ENCODE results near the gene ST14.

Gene ST14

DNA sequence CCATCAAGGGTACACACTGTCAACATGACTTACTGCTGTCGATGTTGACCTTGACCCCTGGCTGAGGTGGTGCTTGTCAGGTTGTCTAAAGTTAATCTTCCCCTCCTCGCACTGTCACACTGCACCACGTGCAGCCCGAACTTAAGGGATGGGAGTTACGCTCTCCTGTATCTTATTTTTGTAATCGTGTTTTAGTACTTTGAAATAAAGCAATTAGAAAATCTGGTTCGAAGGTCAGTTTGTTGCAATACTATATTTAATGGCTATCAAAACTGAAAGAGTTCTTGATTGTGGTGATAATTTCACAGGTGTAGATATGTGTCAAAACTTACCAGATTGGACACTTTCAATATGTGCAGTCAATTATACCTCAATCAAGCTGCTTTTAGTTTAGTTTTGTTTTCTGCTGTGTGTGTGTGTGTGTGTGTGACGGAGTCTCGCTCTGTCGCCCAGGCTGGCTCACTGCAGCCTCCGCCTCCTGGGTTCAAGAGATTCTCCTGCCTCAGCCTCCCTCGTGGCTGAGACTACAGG is 10.7 kb upstream of the ST14 start:
- DNase-seq (ENCODE audit: low read depth): no peak
- TF ChIP-seq CTCF (IDR thresholded peaks at IDR 0.05; ENCODE audit: control insufficient read depth, insufficient read depth, low read depth, low read length, missing control alignments): no peak

GRCh38 chr11:130150790-130151189 is 8.8 kb upstream of the ST14 start:
- no peak for DNase-seq (ENCODE audit: low read depth)
- no peak overlapping the region for H3K4me3 ChIP-seq (ENCODE audit: control insufficient read depth, low read depth, low read length)
- no peak for TF ChIP-seq CTCF (IDR thresholded peaks at IDR 0.05; ENCODE audit: control insufficient read depth, insufficient read depth, low read depth, low read length, missing control alignments)

More for the DNA sequence above, 10.7 kb upstream of the ST14 start:
- H3K4me3 ChIP-seq (ENCODE audit: control insufficient read depth, low read depth, low read length): no peak overlapping the region

DNA sequence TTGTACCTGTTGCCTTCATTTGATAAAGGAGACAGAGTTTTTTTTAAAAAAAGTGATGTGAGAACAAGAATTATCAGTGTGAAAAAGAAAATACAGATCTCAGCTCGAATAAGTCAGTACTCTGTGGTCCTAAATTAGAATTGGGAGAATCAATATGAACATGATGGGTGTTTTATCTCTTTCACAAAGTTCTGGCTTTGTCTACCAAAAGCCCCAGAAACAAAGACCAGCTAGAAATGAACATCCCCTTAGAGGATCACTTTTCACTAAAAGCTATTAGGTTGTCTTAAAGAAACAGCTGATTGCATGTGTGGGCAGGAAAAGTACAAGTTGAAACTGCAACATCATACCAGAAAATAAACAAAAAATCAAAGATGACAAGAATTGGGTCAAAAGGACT is 8.4 kb upstream of the ST14 start:
- no peak for TF ChIP-seq CTCF (IDR thresholded peaks at IDR 0.05; ENCODE audit: control insufficient read depth, insufficient read depth, low read depth, low read length, missing control alignments)
- DNase-seq (ENCODE audit: low read depth): no peak
- H3K4me3 ChIP-seq (ENCODE audit: control insufficient read depth, low read depth, low read length): no peak overlapping the region

DNA sequence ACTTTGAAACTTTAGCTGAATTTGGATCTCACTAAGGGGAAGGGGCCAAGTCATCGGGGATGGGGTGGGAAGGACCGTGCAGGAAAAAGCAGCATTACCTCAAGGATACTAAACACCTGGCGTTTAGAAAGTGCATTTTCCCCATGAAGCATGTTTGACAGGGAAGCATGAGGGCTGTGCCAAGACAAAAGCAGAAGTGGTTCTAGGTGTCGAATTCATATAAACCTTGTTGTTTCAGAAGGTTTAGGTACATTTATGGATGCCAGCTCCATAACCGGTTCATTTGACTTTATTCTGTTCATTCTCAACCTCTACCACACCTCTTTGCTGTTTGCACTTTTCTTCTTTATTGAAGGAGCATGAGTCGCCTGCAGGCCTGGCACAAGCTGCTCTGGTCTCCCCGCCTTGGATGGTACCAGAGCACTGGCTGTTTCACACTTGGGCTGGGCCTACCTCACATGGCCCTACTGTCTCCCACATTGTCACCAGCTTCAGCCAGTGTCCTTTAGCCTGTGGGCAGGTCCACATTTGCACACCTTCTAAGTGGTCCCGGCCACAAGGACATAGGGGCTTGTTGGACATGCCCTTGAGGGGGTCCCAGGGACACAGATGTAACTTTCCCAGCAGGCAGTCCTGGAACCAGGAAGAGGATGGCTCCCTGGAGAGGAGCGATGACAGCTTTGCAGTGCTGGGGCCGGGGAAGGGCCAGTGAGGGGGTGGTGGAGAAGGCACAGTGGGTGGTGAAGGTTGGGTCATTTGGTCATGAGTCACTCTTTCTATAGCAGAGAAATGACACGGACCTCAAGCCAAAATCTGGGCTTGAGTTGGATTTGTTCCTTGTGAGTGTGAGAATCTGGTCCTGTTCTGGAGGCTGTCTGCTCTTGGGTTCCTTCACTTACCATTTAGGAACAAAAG is 3.2 kb upstream of the ST14 start:
- H3K4me3 ChIP-seq (ENCODE audit: control insufficient read depth, low read depth, low read length): no peak overlapping the region
- no peak for TF ChIP-seq CTCF (IDR thresholded peaks at IDR 0.05; ENCODE audit: control insufficient read depth, insufficient read depth, low read depth, low read length, missing control alignments)
- DNase-seq (ENCODE audit: low read depth): no peak

DNA sequence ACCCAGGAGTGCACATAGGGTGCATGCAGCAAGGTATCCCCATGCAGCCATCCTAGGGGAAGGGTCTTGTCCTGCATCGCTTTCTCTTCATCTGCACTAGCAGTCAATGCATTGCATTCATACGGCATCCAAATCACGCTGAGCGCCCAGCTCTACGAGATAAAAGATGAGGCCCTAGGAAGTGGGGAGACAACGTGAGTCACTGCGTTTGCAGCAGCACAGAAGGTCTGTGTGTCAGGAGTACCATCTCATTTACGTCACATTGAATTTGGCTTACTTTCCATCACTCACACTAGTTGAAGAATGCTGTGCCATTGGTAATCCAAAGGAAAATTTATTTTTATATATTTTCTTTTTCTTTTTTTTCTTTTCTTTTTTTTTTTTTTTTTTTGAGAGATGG is 2.5 kb upstream of the ST14 start:
- no peak for TF ChIP-seq CTCF (IDR thresholded peaks at IDR 0.05; ENCODE audit: control insufficient read depth, insufficient read depth, low read depth, low read length, missing control alignments)
- no peak for DNase-seq (ENCODE audit: low read depth)
- no peak overlapping the region for H3K4me3 ChIP-seq (ENCODE audit: control insufficient read depth, low read depth, low read length)

DNA sequence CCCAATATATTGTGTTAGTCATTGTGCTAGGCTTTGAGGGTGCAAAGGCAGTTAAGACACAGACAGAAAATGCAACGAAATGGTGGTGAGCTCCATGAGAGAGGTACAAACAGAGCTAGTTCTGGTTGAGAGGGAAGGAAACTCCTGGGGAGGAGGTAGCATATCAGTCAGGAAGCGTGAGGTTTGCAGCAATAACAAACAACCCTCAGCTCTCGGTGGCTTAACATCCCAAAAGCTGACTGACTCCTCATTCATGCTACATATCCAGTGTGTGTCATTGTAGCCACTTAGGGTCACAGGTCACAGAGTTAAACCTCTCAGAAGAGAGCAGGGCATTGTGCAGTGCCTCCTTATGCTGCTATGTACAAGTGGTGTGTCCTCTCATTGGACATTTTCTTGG is 1.7 kb upstream of the ST14 start:
- no peak for DNase-seq (ENCODE audit: low read depth)
- no peak overlapping the region for H3K4me3 ChIP-seq (ENCODE audit: control insufficient read depth, low read depth, low read length)
- no peak for TF ChIP-seq CTCF (IDR thresholded peaks at IDR 0.05; ENCODE audit: control insufficient read depth, insufficient read depth, low read depth, low read length, missing control alignments)

Data from AG09309 (cell line).